Measurements from ENCODE around the gene ALOX5.

ALOX5 gene

GRCh38 chr10:45424668-45425404 is 50.8 kb downstream of the ALOX5 start:
- DNase-seq (ENCODE audit: low read depth in 2 of 2), result no peak

- DNase-seq (ENCODE audit: low read depth in 2 of 2), result no peak
Measured at GRCh38 chr10:45425621-45426563, 51.9 kb downstream of the ALOX5 start.

GRCh38 chr10:45427262-45427969 is 53.4 kb downstream of the ALOX5 start:
- no peak for DNase-seq (ENCODE audit: low read depth in 2 of 2)

GRCh38 chr10:45427970-45428366 is 54.0 kb downstream of the ALOX5 start:
- no peak for DNase-seq (ENCODE audit: low read depth in 2 of 2)

- no peak for DNase-seq (ENCODE audit: low read depth in 2 of 2)
Measured at GRCh38 chr10:45428611-45429510, 54.8 kb downstream of the ALOX5 start.

- no peak for DNase-seq (ENCODE audit: low read depth in 2 of 2)
Measured at GRCh38 chr10:45429790-45430189, 55.8 kb downstream of the ALOX5 start.

GRCh38 chr10:45432113-45432512 is 58.1 kb downstream of the ALOX5 start:
- no peak for DNase-seq (ENCODE audit: low read depth in 2 of 2)

GRCh38 chr10:45432700-45433472 is 58.9 kb downstream of the ALOX5 start:
- DNase-seq (ENCODE audit: low read depth in 2 of 2), result no peak

GRCh38 chr10:45433716-45434469 is 59.9 kb downstream of the ALOX5 start:
- no peak for DNase-seq (ENCODE audit: low read depth in 2 of 2)

GRCh38 chr10:45437587-45438465 is 63.8 kb downstream of the ALOX5 start:
- no peak for DNase-seq (ENCODE audit: low read depth in 2 of 2)

GRCh38 chr10:45438466-45439090 is 64.6 kb downstream of the ALOX5 start:
- DNase-seq (ENCODE audit: low read depth in 2 of 2), result no peak

GRCh38 chr10:45439365-45439764 is 65.3 kb downstream of the ALOX5 start:
- no peak for DNase-seq (ENCODE audit: low read depth in 2 of 2)

GRCh38 chr10:45439873-45440272 is 65.9 kb downstream of the ALOX5 start:
- no peak for DNase-seq (ENCODE audit: low read depth in 2 of 2)

GRCh38 chr10:45440511-45441062 is 66.6 kb downstream of the ALOX5 start:
- DNase-seq (ENCODE audit: low read depth in 2 of 2), result no peak

GRCh38 chr10:45441239-45442190 is 67.5 kb downstream of the ALOX5 start:
- no peak for DNase-seq (ENCODE audit: low read depth in 2 of 2)

- DNase-seq (ENCODE audit: low read depth in 2 of 2), result no peak
Measured at GRCh38 chr10:45442251-45442650, 68.2 kb downstream of the ALOX5 start.

- DNase-seq (ENCODE audit: low read depth in 2 of 2), result no peak
Measured at GRCh38 chr10:45442662-45443061, 68.6 kb downstream of the ALOX5 start.

Data from fibroblast of skin of left biceps (primary cell).